Smooth muscle cell (in vitro differentiated cells): ENCODE data around the gene SH3BP4. TPM values are rescaled to one million over a fixed set of nuclear protein-coding genes. Genes with fewer than 3 reads are reported as not detected.

Experiments used
- DNase-seq: peaks from one replicate; lab custom pipeline; 2025; ENCODE audit not compliant: unreplicated experiment; lab: John Stamatoyannopoulos, UW
- H2AFZ ChIP-seq: fragments of 200-600 bp; sonication (generic); 2 replicates; pipeline ENCODE4 v1.6.0; 2016; ENCODE audit warnings: antibody characterized with exemption, low read depth, mild to moderate bottlenecking
- H3F3A ChIP-seq: fragments of 200-600 bp; sonication (generic); 2 replicates; pipeline ENCODE4 v1.6.0; 2017; ENCODE audit warnings: antibody characterized with exemption, low read depth
- H3K27ac ChIP-seq: fragments of 200-600 bp; sonication (generic); 2 replicates; pipeline ENCODE4 v1.5.1; 2016; ENCODE audit warnings: low read depth, mild to moderate bottlenecking
- H3K27me3 ChIP-seq: fragments of 200-600 bp; sonication (generic); 2 replicates; pipeline ENCODE4 v1.6.1; 2016; ENCODE audit warnings: low read depth, mild to moderate bottlenecking
- H3K36me3 ChIP-seq: fragments of 200-600 bp; sonication (generic); 2 replicates; pipeline ENCODE4 v1.5.1; 2016; ENCODE audit warnings: low read depth
- H3K4me1 ChIP-seq: fragments of 200-600 bp; sonication (generic); 2 replicates; pipeline ENCODE4 v1.5.1; 2016; ENCODE audit warnings: low read depth
- H3K4me2 ChIP-seq: fragments of 200-600 bp; sonication (generic); 2 replicates; pipeline ENCODE4 v1.6.0; 2016; ENCODE audit warnings: mild to moderate bottlenecking
- H3K4me3 ChIP-seq: fragments of 200-600 bp; sonication (generic); 2 replicates; pipeline ENCODE4 v1.5.1; 2016; ENCODE audit warnings: mild to moderate bottlenecking
- H3K79me2 ChIP-seq: fragments of 200-600 bp; sonication (generic); 2 replicates; pipeline ENCODE4 v1.6.0; 2016; ENCODE audit warnings: low read depth, mild to moderate bottlenecking
- H3K9ac ChIP-seq: fragments of 200-600 bp; sonication (generic); 2 replicates; pipeline ENCODE4 v1.6.0; 2016; ENCODE audit warnings: low read depth
- H3K9me3 ChIP-seq: fragments of 200-600 bp; sonication (generic); replicated peaks from 2 replicates; pipeline ENCODE4 v1.5.1; 2016; ENCODE audit warnings: low read depth
- H4K20me1 ChIP-seq: fragments of 200-600 bp; sonication (generic); 2 replicates; pipeline ENCODE4 v1.6.0; 2016; ENCODE audit warnings: low read depth
- CTCF ChIP-seq: fragments of 200-600 bp; sonication (generic); IDR thresholded peaks from 2 replicates; pipeline ENCODE4 v1.5.1; 2017; ENCODE audit warnings: borderline replicate concordance, mild to moderate bottlenecking, antibody characterized with exemption; ENCODE audit not compliant: insufficient read depth, poor library complexity, severe bottlenecking
- WGBS: methylation state at CpG from one replicate; pipeline ENCODE4 v1.1.7; 2016; ENCODE audit warnings: low lambda C conversion rate; 5-methylcytosine and 5-hydroxymethylcytosine counted together
- polyA plus RNA-seq: library from polyadenylated mRNA; unstranded; fragments of >200 nt; fragmentation: Nextera tagmentation; extraction: Ambion mirVana; gene quantifications from 2 replicates; pipeline ENCODE4 v1.2.1, GENCODE V29; 2016
- total RNA-seq: library from RNA; depleted of rRNA; stranded (reverse); fragments of >200 nt; gene quantifications from 2 replicates; pipeline ENCODE4 v1.2.3, GENCODE V29; 2014

SH3BP4 gene
- total and polyA plus RNA-seq, 2 experiments from 2014 or later: 38.9 to 47.7 TPM

GRCh38 chr2:235027558-235028214 is 75.9 kb downstream of the SH3BP4 start:
- H3K4me3 ChIP-seq: no peak overlapping the region
- H3F3A ChIP-seq: no peaks in the 10 kb centered on the region
- no peak for DNase-seq
- no peaks in the 10 kb centered on the region for H3K9me3 ChIP-seq
- peaks cover 100% of the 10 kb centered on the region for H4K20me1 ChIP-seq
- H3K79me2 ChIP-seq: peaks cover 82% of the 10 kb centered on the region
- no peak for TF ChIP-seq CTCF
- H2AFZ ChIP-seq: no peak overlapping the region
- no peaks in the 10 kb centered on the region for H3K36me3 ChIP-seq
- no peak overlapping the region for H3K9ac ChIP-seq
- peaks cover 11% of the 10 kb centered on the region for H3K4me1 ChIP-seq
- 82% methylated on average over 21 of the region's 21 CpGs for WGBS
- H3K27me3 ChIP-seq: no peaks in the 10 kb centered on the region
- H3K27ac ChIP-seq: peak overlapping the region; percentile 42
- H3K4me2 ChIP-seq: peak overlapping the region; percentile 53

GRCh38 chr2:235028646-235029045 is 76.8 kb downstream of the SH3BP4 start:
- no peak for TF ChIP-seq CTCF
- no peaks in the 10 kb centered on the region for H3K9me3 ChIP-seq
- 68% methylated on average over 4 of the region's 4 CpGs for WGBS
- no peak overlapping the region for H3K9ac ChIP-seq
- DNase-seq: no peak
- no peak overlapping the region for H3K27ac ChIP-seq
- no peak overlapping the region for H3K4me3 ChIP-seq
- H4K20me1 ChIP-seq: peaks cover 100% of the 10 kb centered on the region
- no peak overlapping the region for H3K4me2 ChIP-seq
- H3K4me1 ChIP-seq: peaks cover 9% of the 10 kb centered on the region
- peaks cover 74% of the 10 kb centered on the region for H3K79me2 ChIP-seq
- H3F3A ChIP-seq: no peaks in the 10 kb centered on the region
- no peaks in the 10 kb centered on the region for H3K27me3 ChIP-seq
- H3K36me3 ChIP-seq: no peaks in the 10 kb centered on the region
- H2AFZ ChIP-seq: no peak overlapping the region

GRCh38 chr2:235029054-235029453 is 77.2 kb downstream of the SH3BP4 start:
- Histone ChIP-seq H4K20me1 (peaks cover 100% of the 10 kb centered on the region), H3K27ac (no peak overlapping the region), H3K79me2 (peaks cover 70% of the 10 kb centered on the region), H3K4me3 (no peak overlapping the region), H3K36me3 (no peaks in the 10 kb centered on the region), H3F3A (no peaks in the 10 kb centered on the region), H3K9me3 (no peaks in the 10 kb centered on the region), H3K9ac (no peak overlapping the region), H3K4me2 (no peak overlapping the region), H3K27me3 (no peaks in the 10 kb centered on the region), H2AFZ (no peak overlapping the region), H3K4me1 (peaks cover 5% of the 10 kb centered on the region)
- no peak for DNase-seq
- TF ChIP-seq CTCF: no peak
- whole genome bisulfite sequencing: 97% methylated on average over 7 of the region's 7 CpGs

DNA sequence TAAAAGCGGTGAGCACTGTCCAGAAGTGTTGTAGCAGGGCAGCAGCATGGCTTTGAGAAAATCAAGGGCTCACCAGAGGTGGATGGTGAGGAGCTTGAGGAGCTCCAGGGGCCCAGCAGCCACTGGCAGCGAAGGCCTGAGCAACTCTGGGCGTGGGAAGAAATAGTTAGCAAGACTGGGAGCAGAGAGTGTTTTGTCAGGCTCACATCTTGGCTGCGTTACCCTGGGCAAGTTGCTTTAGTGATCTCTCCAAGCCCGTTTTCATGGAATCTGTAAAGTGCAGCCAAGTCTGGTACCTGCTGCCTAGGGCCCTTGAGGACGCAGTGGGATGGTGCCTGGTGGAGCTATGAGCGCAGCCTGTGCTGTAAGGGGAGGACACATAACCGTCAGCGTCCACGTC is 78.3 kb downstream of the SH3BP4 start:
- peaks cover 100% of the 10 kb centered on the region for H4K20me1 ChIP-seq
- no peaks in the 10 kb centered on the region for H3K4me1 ChIP-seq
- DNase-seq: no peak
- H3K79me2 ChIP-seq: peaks cover 64% of the 10 kb centered on the region
- H3K4me3 ChIP-seq: no peak overlapping the region
- H3F3A ChIP-seq: no peaks in the 10 kb centered on the region
- WGBS: 95% methylated on average over 10 of the region's 10 CpGs
- no peak overlapping the region for H3K27ac ChIP-seq
- no peak overlapping the region for H3K4me2 ChIP-seq
- TF ChIP-seq CTCF: no peak
- no peak overlapping the region for H2AFZ ChIP-seq
- H3K9me3 ChIP-seq: no peaks in the 10 kb centered on the region
- no peak overlapping the region for H3K9ac ChIP-seq
- H3K36me3 ChIP-seq: no peaks in the 10 kb centered on the region
- H3K27me3 ChIP-seq: no peaks in the 10 kb centered on the region
